ENCODE results near the gene RPIA. TPM values are rescaled to one million over a fixed set of nuclear protein-coding genes. Genes with fewer than 3 reads are reported as not detected.
A peak's percentile ranks its signal among the peaks of the same experiment; 100 is the strongest.

The RPIA gene
- total and polyA plus RNA-seq, 2 of the 4 experiments (the other 2 are of a cell fraction) = 4.1 to 8.6 TPM

DNA sequence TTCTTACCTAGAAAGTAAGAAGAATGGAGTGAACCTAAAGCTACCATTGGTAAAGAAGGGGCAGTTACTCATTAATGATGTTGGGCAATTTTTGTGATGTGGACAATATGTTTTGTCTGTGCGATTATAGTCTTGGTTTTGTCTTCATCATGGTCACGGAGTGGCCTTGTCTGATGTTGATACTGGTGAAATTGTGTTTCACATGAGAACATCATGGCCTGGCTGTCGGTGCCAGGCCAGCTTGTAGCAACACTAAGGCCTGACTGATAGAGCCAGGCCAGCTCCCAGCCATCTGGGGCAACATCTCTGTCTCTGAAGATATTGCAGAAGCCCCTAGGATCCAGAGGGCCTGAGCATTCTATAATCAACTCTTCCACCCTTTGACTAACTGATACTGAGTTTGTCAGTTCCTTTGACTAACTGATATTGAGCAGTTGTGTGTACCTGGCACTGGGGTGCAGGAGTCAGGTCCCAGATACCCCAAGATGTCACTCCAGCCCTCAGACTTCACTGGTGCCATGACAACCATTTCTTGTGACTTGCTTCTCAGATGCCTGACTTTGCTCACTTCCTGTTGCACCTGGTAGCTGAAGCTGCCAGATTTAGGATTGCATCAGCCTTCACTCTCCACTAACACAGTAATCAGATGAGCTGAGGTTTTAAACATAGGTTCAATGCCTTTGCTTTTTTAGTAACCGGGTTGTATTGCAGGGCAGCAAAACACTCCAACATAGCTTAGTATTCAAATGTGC is 62.5 kb downstream of the RPIA start:
- intact Hi-C loops (cut with micrococcal nuclease) = no loop called here
- no peaks in the 10 kb centered on the region; a peak in 1 of 4 replicates for H3K79me1 ChIP-seq (ENCODE audit: low read depth in 1 of 2, low read length in 2 of 2)
- H3K4me2 ChIP-seq (ENCODE audit: low read depth, low read length) = no peak overlapping the region
- H4K8ac ChIP-seq (ENCODE audit: low read depth in 2 of 2, low read length in 2 of 2) = no peak overlapping the region
- H2BK120ac ChIP-seq (ENCODE audit: low read depth, low read length) = no peak overlapping the region
- no peak overlapping the region for H3K14ac ChIP-seq (replicated peaks; ENCODE audit: low read depth, low read length)
- H3K56ac ChIP-seq (ENCODE audit: extremely low read depth, insufficient read depth, low read length) = no peak overlapping the region
- no peak overlapping the region for H4K91ac ChIP-seq (ENCODE audit: insufficient read depth, low read depth, low read length)
- no peak overlapping the region for H3K4ac ChIP-seq (ENCODE audit: low read depth, low read length)
- no peak overlapping the region for H3K9ac ChIP-seq (ENCODE audit: low read depth, low read length)
- no TSS peak for BruUV-seq (replicated peaks)
- no peaks in the 10 kb centered on the region for H3K4me1 ChIP-seq (ENCODE audit: control insufficient read depth, insufficient read depth, low read length)
- H3K9me1 ChIP-seq (ENCODE audit: insufficient read depth, low read length) = no peaks in the 10 kb centered on the region
- no peaks in the 10 kb centered on the region for H4K20me1 ChIP-seq (ENCODE audit: insufficient read depth, low read length)
- H3K27me3 ChIP-seq (ENCODE audit: control insufficient read depth, insufficient read depth, low read length) = no peaks in the 10 kb centered on the region
- ChIA-PET CTCF (no interaction called here), POLR2A (ENCODE audit: unreplicated experiment) (no interaction called here)
- H3K18ac ChIP-seq (ENCODE audit: low read depth, low read length) = no peak overlapping the region
- DNase-seq (peak; percentile 61), ATAC-seq (ENCODE audit: low read depth) (no peak)
- no peak overlapping the region for H4K5ac ChIP-seq (ENCODE audit: low read depth, low read length)
- H3K27ac ChIP-seq (ENCODE audit: insufficient read depth, low read length) = no peak overlapping the region
- no peaks in the 10 kb centered on the region for H3K9me3 ChIP-seq (ENCODE audit: control insufficient read depth, insufficient read depth, low read length)
- H2BK20ac ChIP-seq (ENCODE audit: low read depth, low read length) = no peak overlapping the region
- no peak overlapping the region for H2BK5ac ChIP-seq (ENCODE audit: low read depth, low read length, poor library complexity, severe bottlenecking)
- H3K36me3 ChIP-seq (ENCODE audit: control insufficient read depth, insufficient read depth, low read length) = peaks cover 5% of the 10 kb centered on the region; the same call in 1 of the 2 replicates
- H2BK15ac ChIP-seq (ENCODE audit: low read depth, low read length) = no peak overlapping the region
- in situ Hi-C loops (cut with MboI; ENCODE audit: low sequenced_read_pairs) = no loop called here
- H2AK5ac ChIP-seq (ENCODE audit: low read depth, low read length) = no peak overlapping the region
- H2AFZ ChIP-seq (replicated peaks; ENCODE audit: low read length, poor library complexity) = no peak overlapping the region
- no peak overlapping the region for H3K23ac ChIP-seq (ENCODE audit: low read depth, low read length)
- TF ChIP-seq BHLHE40 (IDR thresholded peaks at IDR 0.05; ENCODE audit: low read depth, low read length) (no peak), ELK1 (IDR thresholded peaks at IDR 0.05; ENCODE audit: borderline replicate concordance, low read depth, low read length) (no peak), CEBPB (IDR thresholded peaks at IDR 0.05; ENCODE audit: low read depth, low read length) (peak; percentile 21; the same call in 1 of the 2 replicates), POLR2A (IDR thresholded peaks at IDR 0.05; ENCODE audit: low read depth, low read length) (no peak), MXI1 (IDR thresholded peaks at IDR 0.05; ENCODE audit: borderline replicate concordance, low read depth, low read length) (no peak), CHD1 (IDR thresholded peaks at IDR 0.05; ENCODE audit: low read depth, low read length) (no peak)
- 100% methylated on average over 1 of the region's 4 CpGs; no CpG with 5 or more reads in 1 of the 2 experiments for WGBS, 2 experiments (ENCODE audit: extremely low coverage in 2 of 2, insufficient read length in 1 of 2)
- no peak overlapping the region for H2AK9ac ChIP-seq (replicated peaks; ENCODE audit: low read depth, low read length, poor library complexity)
- dilution Hi-C loops (cut with HindIII; ENCODE audit: low sequenced_read_pairs, unreplicated experiment) = no loop called here
- no peak overlapping the region for H3K4me3 ChIP-seq (ENCODE audit: insufficient read depth, low read depth, low read length)
